ENCODE results near the gene DNAH7. TPM values are rescaled to one million over a fixed set of nuclear protein-coding genes. Genes with fewer than 3 reads are reported as not detected.

DNAH7 gene
- total RNA-seq, 1 donor from 2014 or later, result 2.6 TPM

DNA sequence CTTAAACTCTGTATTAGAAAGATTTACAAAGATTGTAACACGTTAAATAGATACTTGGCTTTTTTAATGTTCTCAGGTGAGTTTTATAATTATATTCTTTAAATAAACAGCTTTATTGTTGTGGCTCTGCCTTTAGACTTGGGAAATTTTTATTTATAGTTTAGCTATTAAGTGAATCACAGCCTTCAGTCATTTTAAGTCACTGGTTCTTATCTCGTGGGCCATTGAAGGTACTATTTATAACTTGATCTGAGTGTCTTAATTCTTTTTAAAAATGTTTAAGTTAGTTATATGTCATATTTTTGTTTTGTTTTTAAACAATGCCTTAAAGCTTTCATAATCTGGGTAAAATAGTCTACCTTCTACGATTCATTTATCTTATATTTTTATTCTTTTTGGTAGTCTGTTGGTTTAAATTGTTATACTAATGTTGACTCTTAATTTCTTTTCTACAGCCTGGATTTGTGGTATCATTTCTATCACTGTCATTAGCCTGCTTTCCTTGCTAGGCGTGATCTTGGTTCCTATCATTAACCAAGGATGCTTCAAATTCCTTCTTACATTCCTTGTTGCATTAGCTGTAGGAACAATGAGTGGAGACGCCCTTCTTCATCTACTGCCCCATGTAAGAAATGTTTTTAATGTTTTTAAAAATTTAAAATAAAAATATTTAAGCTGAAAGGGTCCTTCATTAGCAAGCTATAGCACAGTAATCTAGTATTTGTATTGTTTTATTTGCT lies 362.3 kb downstream of the DNAH7 start:
- Mint-ChIP-seq H3K27me3 (ENCODE audit: unreplicated experiment) (no peaks in the 10 kb centered on the region), H3K27ac (ENCODE audit: unreplicated experiment) (no peak overlapping the region), H3K4me1 (ENCODE audit: unreplicated experiment) (no peaks in the 10 kb centered on the region), H3K4me3 (ENCODE audit: unreplicated experiment) (no peak overlapping the region), H3K36me3 (ENCODE audit: low read depth, unreplicated experiment) (peaks cover under 1% of the 10 kb centered on the region), H3K9me3 (ENCODE audit: unreplicated experiment) (no peaks in the 10 kb centered on the region)
- DNase-seq (ENCODE audit: low spot score), result no peak
- TF ChIP-seq, protein P1, sequence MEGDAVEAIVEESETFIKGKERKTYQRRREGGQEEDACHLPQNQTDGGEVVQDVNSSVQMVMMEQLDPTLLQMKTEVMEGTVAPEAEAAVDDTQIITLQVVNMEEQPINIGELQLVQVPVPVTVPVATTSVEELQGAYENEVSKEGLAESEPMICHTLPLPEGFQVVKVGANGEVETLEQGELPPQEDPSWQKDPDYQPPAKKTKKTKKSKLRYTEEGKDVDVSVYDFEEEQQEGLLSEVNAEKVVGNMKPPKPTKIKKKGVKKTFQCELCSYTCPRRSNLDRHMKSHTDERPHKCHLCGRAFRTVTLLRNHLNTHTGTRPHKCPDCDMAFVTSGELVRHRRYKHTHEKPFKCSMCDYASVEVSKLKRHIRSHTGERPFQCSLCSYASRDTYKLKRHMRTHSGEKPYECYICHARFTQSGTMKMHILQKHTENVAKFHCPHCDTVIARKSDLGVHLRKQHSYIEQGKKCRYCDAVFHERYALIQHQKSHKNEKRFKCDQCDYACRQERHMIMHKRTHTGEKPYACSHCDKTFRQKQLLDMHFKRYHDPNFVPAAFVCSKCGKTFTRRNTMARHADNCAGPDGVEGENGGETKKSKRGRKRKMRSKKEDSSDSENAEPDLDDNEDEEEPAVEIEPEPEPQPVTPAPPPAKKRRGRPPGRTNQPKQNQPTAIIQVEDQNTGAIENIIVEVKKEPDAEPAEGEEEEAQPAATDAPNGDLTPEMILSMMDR (IDR thresholded peaks at IDR 0.05; ENCODE audit: unreplicated experiment), result no peak

DNA sequence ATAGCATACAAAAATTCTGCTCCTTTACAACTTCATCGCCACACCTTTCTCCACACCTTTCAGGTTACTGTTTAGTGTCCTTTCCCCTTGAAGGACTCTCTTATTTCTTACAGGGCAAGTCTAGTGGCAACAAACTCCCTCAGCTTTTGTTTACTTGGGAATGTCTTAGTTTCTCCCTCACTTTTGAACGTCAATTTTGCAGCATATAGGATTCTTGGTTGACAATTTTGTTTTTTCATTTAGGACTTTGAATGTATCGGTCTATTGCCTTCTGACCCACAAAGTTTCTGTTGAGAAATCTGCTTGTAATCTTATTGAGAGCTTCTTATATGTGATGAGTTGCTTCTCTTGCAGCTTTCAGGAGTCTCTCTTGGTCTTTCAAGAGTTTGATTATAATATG lies 368.2 kb downstream of the DNAH7 start:
- Mint-ChIP-seq H3K4me1 (ENCODE audit: unreplicated experiment) (peaks cover 5% of the 10 kb centered on the region), H3K36me3 (ENCODE audit: low read depth, unreplicated experiment) (peaks cover 12% of the 10 kb centered on the region), H3K27ac (ENCODE audit: unreplicated experiment) (no peak overlapping the region), H3K9me3 (ENCODE audit: unreplicated experiment) (no peaks in the 10 kb centered on the region), H3K4me3 (ENCODE audit: unreplicated experiment) (no peak overlapping the region), H3K27me3 (ENCODE audit: unreplicated experiment) (peaks cover 1% of the 10 kb centered on the region)
- no peak for DNase-seq (ENCODE audit: low spot score)
- TF ChIP-seq, protein P1 (IDR thresholded peaks at IDR 0.05; ENCODE audit: unreplicated experiment), result no peak

DNA sequence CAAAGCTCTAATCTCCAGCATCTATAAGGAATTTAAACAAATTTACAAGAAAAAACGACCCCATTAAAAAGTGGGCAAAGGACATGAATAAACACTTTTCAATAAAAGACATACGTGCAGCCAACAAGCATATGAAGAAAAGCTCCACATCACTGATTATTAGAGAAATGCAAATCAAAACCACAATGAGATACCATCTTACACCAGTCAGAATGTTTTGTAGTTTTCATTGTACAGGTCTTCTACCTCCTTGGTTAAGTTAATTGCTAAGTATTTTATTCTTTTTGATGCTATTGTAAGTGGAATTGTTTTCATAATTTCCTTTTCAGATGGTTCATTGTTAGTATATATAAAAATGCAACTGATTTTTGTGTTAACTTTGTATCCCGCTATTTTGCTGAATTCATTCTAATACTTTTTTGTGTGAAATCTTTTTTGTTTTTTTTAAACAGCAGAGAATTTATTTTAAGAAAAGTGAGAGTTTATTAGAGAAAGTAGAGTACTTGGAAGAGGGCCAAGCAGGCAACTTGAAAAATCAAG lies 370.9 kb downstream of the DNAH7 start:
- no peak overlapping the region for H3K27ac Mint-ChIP-seq (ENCODE audit: unreplicated experiment)
- peaks cover 18% of the 10 kb centered on the region for H3K36me3 Mint-ChIP-seq (ENCODE audit: low read depth, unreplicated experiment)
- peaks cover 9% of the 10 kb centered on the region for H3K4me1 Mint-ChIP-seq (ENCODE audit: unreplicated experiment)
- no peak for DNase-seq (ENCODE audit: low spot score)
- H3K9me3 Mint-ChIP-seq (ENCODE audit: unreplicated experiment), result no peaks in the 10 kb centered on the region
- peaks cover 6% of the 10 kb centered on the region for H3K27me3 Mint-ChIP-seq (ENCODE audit: unreplicated experiment)
- TF ChIP-seq, protein P1 (IDR thresholded peaks at IDR 0.05; ENCODE audit: unreplicated experiment), result no peak
- H3K4me3 Mint-ChIP-seq (ENCODE audit: unreplicated experiment), result no peak overlapping the region

DNA sequence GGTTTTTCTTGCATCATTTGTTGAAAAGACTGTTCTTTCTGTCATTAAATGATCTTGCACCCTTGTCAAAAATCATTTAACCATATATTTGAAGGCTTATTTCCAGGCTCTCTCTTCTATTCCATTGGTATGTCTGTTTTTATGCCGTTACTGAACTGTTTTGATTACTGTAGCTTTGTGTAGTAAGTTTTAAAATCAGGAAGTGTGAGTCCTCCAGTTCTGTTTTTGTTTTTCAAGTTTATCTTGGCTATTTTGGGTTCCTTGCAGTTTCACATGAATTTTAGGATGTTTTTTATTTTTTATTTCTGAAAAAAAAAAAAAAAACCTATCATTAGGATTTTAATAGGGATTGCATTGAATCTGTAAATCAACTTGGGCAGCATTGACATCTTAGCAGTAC lies 372.6 kb downstream of the DNAH7 start:
- peaks cover 19% of the 10 kb centered on the region for H3K36me3 Mint-ChIP-seq (ENCODE audit: low read depth, unreplicated experiment)
- H3K27me3 Mint-ChIP-seq (ENCODE audit: unreplicated experiment), result peaks cover 6% of the 10 kb centered on the region
- H3K9me3 Mint-ChIP-seq (ENCODE audit: unreplicated experiment), result no peaks in the 10 kb centered on the region
- no peak overlapping the region for H3K4me3 Mint-ChIP-seq (ENCODE audit: unreplicated experiment)
- H3K27ac Mint-ChIP-seq (ENCODE audit: unreplicated experiment), result no peak overlapping the region
- H3K4me1 Mint-ChIP-seq (ENCODE audit: unreplicated experiment), result peaks cover 9% of the 10 kb centered on the region
- TF ChIP-seq, protein P1 (IDR thresholded peaks at IDR 0.05; ENCODE audit: unreplicated experiment), result no peak
- no peak for DNase-seq (ENCODE audit: low spot score)

DNA sequence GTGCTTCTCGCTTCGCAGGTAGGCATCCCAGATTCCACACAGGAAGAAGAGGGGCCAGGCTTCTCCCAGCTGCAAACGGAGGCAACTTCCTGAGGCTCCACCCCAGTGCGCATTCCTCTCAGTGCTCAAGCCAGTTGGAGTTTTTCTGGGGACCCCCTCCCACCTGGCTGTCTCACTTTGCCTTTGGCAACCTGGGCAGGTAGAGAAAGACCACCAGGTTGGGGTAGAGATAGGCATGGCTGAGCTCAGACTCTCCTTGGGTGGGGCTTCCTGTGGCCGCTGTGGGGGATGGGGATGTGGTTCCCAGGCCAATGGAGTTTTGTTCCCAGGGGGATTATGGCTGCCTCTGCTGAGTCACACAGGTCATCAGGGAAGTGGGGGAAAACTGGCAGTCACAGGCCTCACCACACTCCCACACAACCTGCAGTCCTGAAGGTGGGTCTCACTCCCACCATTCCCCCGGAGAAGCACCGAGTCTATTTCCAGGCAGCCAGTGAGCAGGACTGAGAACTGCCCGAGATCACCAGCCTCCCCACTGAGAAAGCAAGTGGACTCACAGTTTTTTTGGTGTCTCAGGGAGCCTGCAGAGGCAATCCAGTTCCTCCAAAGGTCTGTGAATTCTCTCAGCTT lies 373.5 kb downstream of the DNAH7 start:
- H3K4me1 Mint-ChIP-seq (ENCODE audit: unreplicated experiment), result peaks cover 9% of the 10 kb centered on the region
- H3K27ac Mint-ChIP-seq (ENCODE audit: unreplicated experiment), result no peak overlapping the region
- no peak for DNase-seq (ENCODE audit: low spot score)
- TF ChIP-seq, protein P1 (IDR thresholded peaks at IDR 0.05; ENCODE audit: unreplicated experiment), result no peak
- no peaks in the 10 kb centered on the region for H3K9me3 Mint-ChIP-seq (ENCODE audit: unreplicated experiment)
- H3K27me3 Mint-ChIP-seq (ENCODE audit: unreplicated experiment), result peaks cover 6% of the 10 kb centered on the region
- H3K36me3 Mint-ChIP-seq (ENCODE audit: low read depth, unreplicated experiment), result peaks cover 27% of the 10 kb centered on the region
- H3K4me3 Mint-ChIP-seq (ENCODE audit: unreplicated experiment), result no peak overlapping the region
